HL-60 (cell line): ENCODE measurements around the gene ERC2.

ENCODE experiments used
- DNase-seq, 2 experiments: peaks; one replicate each; pipeline ENCODE4 v3.0.0-alpha.2; 2010 to 2020; ENCODE audit warnings: low read depth in 1 of 2, low spot score in 1 of 2
- H3K27ac ChIP-seq: fragments of 250-450 bp; sonication (Bioruptor Pico); replicated peaks from 2 replicates; pipeline ENCODE4 v1.5.1; 2020; ENCODE audit warnings: mild to moderate bottlenecking, moderate library complexity
- H3K27me3 ChIP-seq: fragments of 250-450 bp; sonication (Bioruptor Pico); 2 replicates; pipeline ENCODE4 v1.5.1; 2021; ENCODE audit warnings: mild to moderate bottlenecking, moderate library complexity; ENCODE audit not compliant: insufficient read depth, poor library complexity, severe bottlenecking
- H3K4me3 ChIP-seq: replicated peaks from 2 replicates; pipeline ENCODE4 v1.5.1; 2011; ENCODE audit warnings: mild to moderate bottlenecking, control low read depth, low read length; ENCODE audit not compliant: insufficient read depth
- CTCF ChIP-seq: IDR thresholded peaks from one replicate; pipeline ENCODE4 v1.5.1; 2011; ENCODE audit warnings: low read length, control low read depth, inconsistent platforms; ENCODE audit not compliant: insufficient read depth
- GABPA ChIP-seq: IDR thresholded peaks from 2 replicates; pipeline ENCODE4 v1.6.1; 2012; ENCODE audit warnings: low read depth
- POLR2AphosphoS5 ChIP-seq: IDR thresholded peaks from 2 replicates; pipeline ENCODE4 v1.6.1; 2012; ENCODE audit warnings: low read depth
- REST ChIP-seq: IDR thresholded peaks from 2 replicates; pipeline ENCODE4 v1.6.1; 2012; ENCODE audit warnings: low read depth; ENCODE audit not compliant: insufficient replicate concordance
- SPI1 ChIP-seq: IDR thresholded peaks from 2 replicates; pipeline ENCODE4 v1.6.1; 2012; ENCODE audit warnings: low read depth, mild to moderate bottlenecking, borderline replicate concordance

Gene ERC2

GRCh38 chr3:56368846-56369245 lies 99.4 kb downstream of the ERC2 start:
- Histone ChIP-seq H3K27me3 (no peaks in the 10 kb centered on the region), H3K4me3 (no peak overlapping the region), H3K27ac (no peak overlapping the region)
- DNase-seq, result no peak
- TF ChIP-seq SPI1, result no peak
- no peak for TF ChIP-seq CTCF
- no peak for TF ChIP-seq REST
- TF ChIP-seq GABPA, result no peak
- TF ChIP-seq POLR2AphosphoS5, result no peak

GRCh38 chr3:56366641-56367162 lies 101.6 kb downstream of the ERC2 start:
- no peak for TF ChIP-seq GABPA
- no peak for TF ChIP-seq SPI1
- TF ChIP-seq REST, result no peak
- no peak for TF ChIP-seq CTCF
- no peak for TF ChIP-seq POLR2AphosphoS5
- Histone ChIP-seq H3K4me3 (no peak overlapping the region), H3K27ac (no peak overlapping the region), H3K27me3 (no peaks in the 10 kb centered on the region)
- DNase-seq, result no peak

GRCh38 chr3:56365905-56366640 lies 102.2 kb downstream of the ERC2 start:
- TF ChIP-seq REST, result no peak
- TF ChIP-seq POLR2AphosphoS5, result no peak
- TF ChIP-seq SPI1, result no peak
- no peak for TF ChIP-seq GABPA
- no peak for TF ChIP-seq CTCF
- H3K4me3 ChIP-seq, result no peak overlapping the region
- no peak overlapping the region for H3K27ac ChIP-seq
- H3K27me3 ChIP-seq, result no peaks in the 10 kb centered on the region
- no peak for DNase-seq
